HCT116 (cell line): ENCODE data around the gene CST4. TPM values are rescaled to one million over a fixed set of nuclear protein-coding genes. Genes with fewer than 3 reads are reported as not detected.

ENCODE experiments used
- ATAC-seq: fragments of 200-7000 bp; cut with Tn5 transposase; 2 replicates; pipeline ENCODE4 v1.9.1; 2020; ENCODE audit warnings: mild to moderate bottlenecking, moderate library complexity
- BruUV-seq: library from RNA; stranded (reverse); fragments of 400-500 nt; replicated peaks from 2 replicates; lab custom pipeline; 2021; lab: Mats Ljungman, UMichigan
- CTCF ChIA-PET: fragments of 300-600 bp; sonication (Branson Sonifier 250); formaldehyde crosslinking; loops from one replicate; lab custom pipeline; 2021; ENCODE audit warnings: antibody characterized with exemption; lab: Charles Lee
- POLR2A ChIA-PET: fragments of 300-600, 350-600 bp; sonication (Branson Sonifier 250); formaldehyde crosslinking; loops from one replicate; lab custom pipeline; 2021; ENCODE audit warnings: antibody characterized with exemption; lab: Charles Lee
- RAD21 ChIA-PET, 2 experiments: fragments of 300-600 bp; sonication (Branson Sonifier 250); formaldehyde crosslinking; loops; one replicate each; lab custom pipeline; 2023; ENCODE audit warnings: low total read pairs in 2 of 2; ENCODE audit not compliant: uncharacterized antibody in 2 of 2, unreplicated experiment in 2 of 2, low non-redundant PET in 1 of 2; lab: Charles Lee
- DNase-seq: peaks from one replicate; pipeline ENCODE4 v3.0.0-alpha.2; 2010; ENCODE audit warnings: low read depth, low spot score
- H2AFZ ChIP-seq: fragments of 200-600 bp; shearing (Covaris generic), sonication (generic); 2 replicates; pipeline ENCODE4 v1.6.1; 2017; ENCODE audit warnings: low read depth, mixed run types, mixed read lengths, antibody characterized with exemption, low read length; ENCODE audit not compliant: poor library complexity, severe bottlenecking
- H3K27ac ChIP-seq: 2 replicates; pipeline ENCODE4 v1.5.1; 2012; ENCODE audit warnings: low read depth, low read length
- H3K27me3 ChIP-seq: fragments of 200-600 bp; sonication (generic); 2 replicates; pipeline ENCODE4 v1.6.1; 2016; ENCODE audit warnings: mixed run types, low read length, mixed read lengths; ENCODE audit not compliant: insufficient read depth
- H3K36me3 ChIP-seq, 2 experiments: fragments of 200-500 bp in 1 of 2; fragments of 200-600 bp in 1 of 2; sonication (Bioruptor generic) in 1 of 2; sonication (generic) in 1 of 2; 2 replicates each; pipeline versions ENCODE4 v1.5.1 to v1.6.1; 2014 to 2016; ENCODE audit warnings: low read length in 2 of 2, inconsistent platforms in 1 of 2, mixed read lengths in 1 of 2, mixed run types in 1 of 2; ENCODE audit not compliant: insufficient read depth in 2 of 2, control insufficient read depth in 1 of 2
- H3K4me1 ChIP-seq, 2 experiments: fragments of 200-600 bp in 1 of 2; sonication (generic) in 1 of 2; 2 replicates each; pipeline versions ENCODE4 v1.5.1 to v1.6.1; 2012 to 2017; ENCODE audit warnings: low read length in 2 of 2, inconsistent platforms in 1 of 2, mild to moderate bottlenecking in 1 of 2, mixed read lengths in 1 of 2, mixed run types in 1 of 2, moderate library complexity in 1 of 2; ENCODE audit not compliant: insufficient read depth in 2 of 2, control insufficient read depth in 1 of 2
- H3K4me2 ChIP-seq: fragments of 200-600 bp; sonication (generic); 2 replicates; pipeline ENCODE4 v1.6.1; 2017; ENCODE audit warnings: mixed run types, low read length, mixed read lengths
- H3K4me3 ChIP-seq, 2 experiments: fragments of 200-600 bp in 1 of 2; sonication (generic) in 1 of 2; replicated peaks in 1 of 2; 2 replicates each; pipeline ENCODE4 v1.5.1; 2011 to 2016; ENCODE audit warnings: low read length in 2 of 2, control low read depth in 1 of 2, low read depth in 1 of 2, mild to moderate bottlenecking in 1 of 2, mixed read lengths in 1 of 2, mixed run types in 1 of 2
- H3K79me2 ChIP-seq: fragments of 200-600 bp; sonication (generic); 2 replicates; pipeline ENCODE4 v1.6.1; 2017; ENCODE audit warnings: mild to moderate bottlenecking, mixed run types, low read length, moderate library complexity, mixed read lengths; ENCODE audit not compliant: insufficient read depth
- H3K9ac ChIP-seq: fragments of 200-600 bp; sonication (generic); 2 replicates; pipeline ENCODE4 v1.6.1; 2016; ENCODE audit warnings: low read length, mixed read lengths
- H3K9me2 ChIP-seq: fragments of 200-600 bp; sonication (generic), shearing (Covaris generic); 2 replicates; pipeline ENCODE4 v1.6.1; 2017; ENCODE audit warnings: mixed run types, mild to moderate bottlenecking, moderate library complexity; ENCODE audit not compliant: insufficient read depth
- H3K9me3 ChIP-seq, 2 experiments: fragments of 200-500 bp in 1 of 2; fragments of 200-600 bp in 1 of 2; sonication (Bioruptor generic) in 1 of 2; sonication (generic) in 1 of 2; 2 replicates each; pipeline ENCODE4 v1.6.1; 2014 to 2017; ENCODE audit warnings: low read length in 2 of 2, mixed read lengths in 2 of 2, inconsistent platforms in 1 of 2, low read depth in 1 of 2, mild to moderate bottlenecking in 1 of 2, mixed run types in 1 of 2, moderate library complexity in 1 of 2; ENCODE audit not compliant: control insufficient read depth in 1 of 2, insufficient read depth in 1 of 2
- H4K20me1 ChIP-seq: fragments of 200-600 bp; sonication (generic), shearing (Covaris generic); 2 replicates; pipeline ENCODE4 v1.6.1; 2017; ENCODE audit warnings: mixed run types, mild to moderate bottlenecking, moderate library complexity; ENCODE audit not compliant: insufficient read depth
- CBX3 ChIP-seq: IDR thresholded peaks from 2 replicates; pipeline ENCODE4 v1.6.1; 2012; ENCODE audit warnings: low read depth
- CEBPB ChIP-seq: IDR thresholded peaks from 2 replicates; pipeline ENCODE4 v1.6.1; 2012; ENCODE audit warnings: low read depth
- EGR1 ChIP-seq: IDR thresholded peaks from 2 replicates; pipeline ENCODE4 v1.6.1; 2012; ENCODE audit warnings: low read depth
- JUND ChIP-seq: IDR thresholded peaks from 2 replicates; pipeline ENCODE4 v1.6.1; 2012
- POLR2A ChIP-seq: IDR thresholded peaks from 2 replicates; pipeline ENCODE4 v1.7.0; 2011; ENCODE audit warnings: borderline replicate concordance; ENCODE audit not compliant: insufficient read depth, insufficient read length; ENCODE audit errors: extremely low read depth
- POLR2AphosphoS5 ChIP-seq: IDR thresholded peaks from 2 replicates; pipeline ENCODE4 v1.6.1; 2011; ENCODE audit warnings: mild to moderate bottlenecking, low read depth, low read length, moderate library complexity
- SIN3A ChIP-seq: IDR thresholded peaks from 2 replicates; pipeline ENCODE4 v1.6.1; 2012; ENCODE audit warnings: low read depth
- SRF ChIP-seq: IDR thresholded peaks from 2 replicates; pipeline ENCODE4 v1.6.1; 2012; ENCODE audit warnings: low read depth
- TCF7L2 ChIP-seq: IDR thresholded peaks from 2 replicates; pipeline ENCODE4 v1.7.0; 2011; ENCODE audit warnings: borderline replicate concordance, inconsistent platforms; ENCODE audit not compliant: insufficient read depth, insufficient read length; ENCODE audit errors: extremely low read depth
- ZFX ChIP-seq: fragments of 450-650 bp; IDR thresholded peaks from 2 replicates; pipeline ENCODE4 v1.6.1; 2017
- ZNF274 ChIP-seq: fragments of 200-500 bp; sonication (Bioruptor generic); IDR thresholded peaks from 2 replicates; pipeline ENCODE4 v1.6.1; 2014; ENCODE audit warnings: mild to moderate bottlenecking, low read depth, low read length, inconsistent platforms
- intact Hi-C: fragments of 100-400 bp; cut with micrococcal nuclease; formaldehyde crosslinking; loops from 2 replicates; pipeline ENCODE4 v1.10.0; 2022
- total RNA-seq: library from RNA; stranded (reverse); gene quantifications from one replicate; pipeline ENCODE4 v1.2.1, GENCODE V29; 2021; ENCODE audit not compliant: unreplicated experiment
- TF ChIP-seq, protein P1 (sequence below): IDR thresholded peaks from 2 replicates; pipeline ENCODE4 v1.6.1; 2012
- TF ChIP-seq, protein P2 (sequence below), 3 experiments: fragments of 200-600 bp in 1 of 3; sonication (generic) in 1 of 3; IDR thresholded peaks in 2 of 3; conservative IDR thresholded peaks in 1 of 3; 2 replicates each; pipeline ENCODE4 v1.5.1; 2012 to 2017; ENCODE audit warnings: low read depth in 2 of 3, low read length in 2 of 3, antibody characterized with exemption in 1 of 3, borderline replicate concordance in 1 of 3, control low read depth in 1 of 3, mild to moderate bottlenecking in 1 of 3, mixed read lengths in 1 of 3, mixed run types in 1 of 3, moderate library complexity in 1 of 3; ENCODE audit not compliant: insufficient read depth in 1 of 3
- TF ChIP-seq, protein P3 (sequence below): IDR thresholded peaks from 2 replicates; pipeline ENCODE4 v1.6.1; 2012
- TF ChIP-seq, protein P4 (sequence below): IDR thresholded peaks from 2 replicates; pipeline ENCODE4 v1.6.1; 2012; ENCODE audit warnings: low read depth

CST4 gene
- total RNA-seq, 1 experiment from 2014 or later, result not detected

DNA sequence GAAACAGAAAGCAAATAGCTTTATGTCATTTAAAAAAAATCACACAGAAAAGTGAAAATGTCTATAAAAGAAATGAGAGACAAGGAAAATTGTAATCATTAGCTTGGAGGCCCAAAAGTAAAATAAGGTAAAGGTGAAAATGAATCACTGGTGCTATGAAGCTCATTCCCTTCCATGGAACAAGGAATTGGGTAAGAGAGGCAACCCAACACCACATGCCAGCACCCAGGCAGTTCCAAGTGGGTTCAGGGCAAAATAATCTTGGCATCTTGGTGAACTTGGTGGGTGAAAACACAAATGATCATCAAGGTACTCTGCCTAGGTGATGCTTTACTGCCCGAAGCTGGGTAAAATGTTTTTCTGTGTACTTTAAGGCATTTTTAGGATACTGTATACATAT lies 16.7 kb downstream of the CST4 start:
- no peak overlapping the region for H3K9ac ChIP-seq
- DNase-seq, result no peak
- H3K9me2 ChIP-seq, result no peaks in the 10 kb centered on the region
- no peaks in the 10 kb centered on the region for H3K4me1 ChIP-seq
- H3K4me2 ChIP-seq, result no peak overlapping the region
- H4K20me1 ChIP-seq, result no peaks in the 10 kb centered on the region
- no peak overlapping the region for H2AFZ ChIP-seq
- no peaks in the 10 kb centered on the region for H3K36me3 ChIP-seq
- intact Hi-C loops, result no loop called here
- ChIA-PET CTCF (no interaction called here), POLR2A (no interaction called here), RAD21 (no interaction called here)
- H3K27ac ChIP-seq, result no peak overlapping the region
- no peaks in the 10 kb centered on the region for H3K79me2 ChIP-seq
- BruUV-seq, result no TSS peak
- TF ChIP-seq, protein P1, sequence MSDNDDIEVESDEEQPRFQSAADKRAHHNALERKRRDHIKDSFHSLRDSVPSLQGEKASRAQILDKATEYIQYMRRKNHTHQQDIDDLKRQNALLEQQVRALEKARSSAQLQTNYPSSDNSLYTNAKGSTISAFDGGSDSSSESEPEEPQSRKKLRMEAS, result no peak
- TF ChIP-seq ZNF274, result no peak
- no peak for TF ChIP-seq JUND
- TF ChIP-seq, protein P2, sequence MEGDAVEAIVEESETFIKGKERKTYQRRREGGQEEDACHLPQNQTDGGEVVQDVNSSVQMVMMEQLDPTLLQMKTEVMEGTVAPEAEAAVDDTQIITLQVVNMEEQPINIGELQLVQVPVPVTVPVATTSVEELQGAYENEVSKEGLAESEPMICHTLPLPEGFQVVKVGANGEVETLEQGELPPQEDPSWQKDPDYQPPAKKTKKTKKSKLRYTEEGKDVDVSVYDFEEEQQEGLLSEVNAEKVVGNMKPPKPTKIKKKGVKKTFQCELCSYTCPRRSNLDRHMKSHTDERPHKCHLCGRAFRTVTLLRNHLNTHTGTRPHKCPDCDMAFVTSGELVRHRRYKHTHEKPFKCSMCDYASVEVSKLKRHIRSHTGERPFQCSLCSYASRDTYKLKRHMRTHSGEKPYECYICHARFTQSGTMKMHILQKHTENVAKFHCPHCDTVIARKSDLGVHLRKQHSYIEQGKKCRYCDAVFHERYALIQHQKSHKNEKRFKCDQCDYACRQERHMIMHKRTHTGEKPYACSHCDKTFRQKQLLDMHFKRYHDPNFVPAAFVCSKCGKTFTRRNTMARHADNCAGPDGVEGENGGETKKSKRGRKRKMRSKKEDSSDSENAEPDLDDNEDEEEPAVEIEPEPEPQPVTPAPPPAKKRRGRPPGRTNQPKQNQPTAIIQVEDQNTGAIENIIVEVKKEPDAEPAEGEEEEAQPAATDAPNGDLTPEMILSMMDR (IDR thresholded peaks at IDR 0.05 in 2 of 3, conservative IDR thresholded peaks at IDR 0.05 in 1 of 3; ENCODE audit: borderline replicate concordance in 1 of 3, insufficient read depth in 1 of 3, low read depth in 2 of 3, low read length in 2 of 3), result no peak
- no peak for TF ChIP-seq POLR2AphosphoS5
- TF ChIP-seq ZFX, result no peak
- no peak for TF ChIP-seq CBX3
- TF ChIP-seq, protein P3, sequence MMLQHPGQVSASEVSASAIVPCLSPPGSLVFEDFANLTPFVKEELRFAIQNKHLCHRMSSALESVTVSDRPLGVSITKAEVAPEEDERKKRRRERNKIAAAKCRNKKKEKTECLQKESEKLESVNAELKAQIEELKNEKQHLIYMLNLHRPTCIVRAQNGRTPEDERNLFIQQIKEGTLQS, result no peak
- TF ChIP-seq POLR2A, result no peak
- no peak for TF ChIP-seq SIN3A
- TF ChIP-seq TCF7L2, result no peak
- no peak for TF ChIP-seq EGR1
- no peak for TF ChIP-seq CEBPB
- TF ChIP-seq, protein P4, sequence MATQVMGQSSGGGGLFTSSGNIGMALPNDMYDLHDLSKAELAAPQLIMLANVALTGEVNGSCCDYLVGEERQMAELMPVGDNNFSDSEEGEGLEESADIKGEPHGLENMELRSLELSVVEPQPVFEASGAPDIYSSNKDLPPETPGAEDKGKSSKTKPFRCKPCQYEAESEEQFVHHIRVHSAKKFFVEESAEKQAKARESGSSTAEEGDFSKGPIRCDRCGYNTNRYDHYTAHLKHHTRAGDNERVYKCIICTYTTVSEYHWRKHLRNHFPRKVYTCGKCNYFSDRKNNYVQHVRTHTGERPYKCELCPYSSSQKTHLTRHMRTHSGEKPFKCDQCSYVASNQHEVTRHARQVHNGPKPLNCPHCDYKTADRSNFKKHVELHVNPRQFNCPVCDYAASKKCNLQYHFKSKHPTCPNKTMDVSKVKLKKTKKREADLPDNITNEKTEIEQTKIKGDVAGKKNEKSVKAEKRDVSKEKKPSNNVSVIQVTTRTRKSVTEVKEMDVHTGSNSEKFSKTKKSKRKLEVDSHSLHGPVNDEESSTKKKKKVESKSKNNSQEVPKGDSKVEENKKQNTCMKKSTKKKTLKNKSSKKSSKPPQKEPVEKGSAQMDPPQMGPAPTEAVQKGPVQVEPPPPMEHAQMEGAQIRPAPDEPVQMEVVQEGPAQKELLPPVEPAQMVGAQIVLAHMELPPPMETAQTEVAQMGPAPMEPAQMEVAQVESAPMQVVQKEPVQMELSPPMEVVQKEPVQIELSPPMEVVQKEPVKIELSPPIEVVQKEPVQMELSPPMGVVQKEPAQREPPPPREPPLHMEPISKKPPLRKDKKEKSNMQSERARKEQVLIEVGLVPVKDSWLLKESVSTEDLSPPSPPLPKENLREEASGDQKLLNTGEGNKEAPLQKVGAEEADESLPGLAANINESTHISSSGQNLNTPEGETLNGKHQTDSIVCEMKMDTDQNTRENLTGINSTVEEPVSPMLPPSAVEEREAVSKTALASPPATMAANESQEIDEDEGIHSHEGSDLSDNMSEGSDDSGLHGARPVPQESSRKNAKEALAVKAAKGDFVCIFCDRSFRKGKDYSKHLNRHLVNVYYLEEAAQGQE, result no peak
- no peak for TF ChIP-seq SRF
- TF ChIP-seq, all 23 proteins: peak for 0
- no peak for ATAC-seq
- Histone ChIP-seq H3K27me3 (peaks cover 23% of the 10 kb centered on the region), H3K9me3 (no peaks in the 10 kb centered on the region), H3K4me3 (no peak overlapping the region)
